ENCODE measurements around the gene SYP.

SYP gene

GRCh38 chrX:49238735-49239134 lies 38.7 kb upstream of the SYP start:
- Histone ChIP-seq H3K27me3 (ENCODE audit: control insufficient read depth in 5 of 5, insufficient read depth in 4 of 5, low read length in 5 of 5) (peaks cover 0 to 6% (median 0%) of the 10 kb centered on the region in 5 donors), H3K4me3 (ENCODE audit: low read depth in 1 of 5, low read length in 5 of 5) (no peak overlapping the region), H3K27ac (ENCODE audit: low read depth, low read length) (no peak overlapping the region), H3K9me3 (ENCODE audit: control insufficient read depth in 5 of 5, low read length in 5 of 5) (no peaks in the 10 kb centered on the region), H3K4me1 (ENCODE audit: control insufficient read depth in 5 of 5, insufficient read depth in 5 of 5, low read length in 5 of 5) (peaks cover 0 to 5% (median 0%) of the 10 kb centered on the region in 5 donors), H3K36me3 (ENCODE audit: control insufficient read depth in 5 of 5, insufficient read depth in 5 of 5, low read length in 5 of 5) (peaks cover 0 to 25% (median 16%) of the 10 kb centered on the region in 5 donors), H3K9ac (ENCODE audit: low read length in 5 of 5) (no peak overlapping the region)

- Histone ChIP-seq H3K9me3 (ENCODE audit: control insufficient read depth in 5 of 5, low read length in 5 of 5) (no peaks in the 10 kb centered on the region), H3K4me1 (ENCODE audit: control insufficient read depth in 5 of 5, insufficient read depth in 5 of 5, low read length in 5 of 5) (peaks cover 0 to 5% (median 0%) of the 10 kb centered on the region in 5 donors), H3K27ac (ENCODE audit: low read depth, low read length) (no peak overlapping the region), H3K36me3 (ENCODE audit: control insufficient read depth in 5 of 5, insufficient read depth in 5 of 5, low read length in 5 of 5) (peaks cover 0 to 9% (median 0%) of the 10 kb centered on the region in 5 donors), H3K4me3 (ENCODE audit: low read depth in 1 of 5, low read length in 5 of 5) (no peak overlapping the region), H3K27me3 (ENCODE audit: control insufficient read depth in 5 of 5, insufficient read depth in 4 of 5, low read length in 5 of 5) (peaks cover 0 to 2% (median 0%) of the 10 kb centered on the region in 5 donors), H3K9ac (ENCODE audit: low read length in 5 of 5) (peak overlapping the region in 1 of 5 donors; percentile 48)
Observed at GRCh38 chrX:49237060-49237459, 37.1 kb upstream of the SYP start.

GRCh38 chrX:49233887-49234555 lies 34.0 kb upstream of the SYP start:
- Histone ChIP-seq H3K27me3 (ENCODE audit: control insufficient read depth in 5 of 5, insufficient read depth in 4 of 5, low read length in 5 of 5) (peaks cover 0 to 3% (median 0%) of the 10 kb centered on the region in 5 donors), H3K4me3 (ENCODE audit: low read depth in 1 of 5, low read length in 5 of 5) (no peak overlapping the region), H3K4me1 (ENCODE audit: control insufficient read depth in 5 of 5, insufficient read depth in 5 of 5, low read length in 5 of 5) (peaks cover 0 to 18% (median 6%) of the 10 kb centered on the region in 5 donors), H3K9me3 (ENCODE audit: control insufficient read depth in 5 of 5, low read length in 5 of 5) (peaks cover 0 to 2% (median 0%) of the 10 kb centered on the region in 5 donors), H3K27ac (ENCODE audit: low read depth, low read length) (no peak overlapping the region), H3K36me3 (ENCODE audit: control insufficient read depth in 5 of 5, insufficient read depth in 5 of 5, low read length in 5 of 5) (no peaks in the 10 kb centered on the region), H3K9ac (ENCODE audit: low read length in 5 of 5) (no peak overlapping the region)

GRCh38 chrX:49233176-49233575 lies 33.2 kb upstream of the SYP start, which contains the start of gene CACNA1F:
Gene CACNA1F, minus strand, starts transcription at chrX:49233340. Its CDS starts 31 bp downstream, at chrX:49233309.
- Histone ChIP-seq H3K36me3 (ENCODE audit: control insufficient read depth in 5 of 5, insufficient read depth in 5 of 5, low read length in 5 of 5) (no peaks in the 10 kb centered on the region), H3K27ac (ENCODE audit: low read depth, low read length) (no peak within 1 kb of the TSS), H3K27me3 (ENCODE audit: control insufficient read depth in 5 of 5, insufficient read depth in 4 of 5, low read length in 5 of 5) (peaks cover 0 to 3% (median 0%) of the 10 kb centered on the region in 5 donors), H3K4me3 (ENCODE audit: low read depth in 1 of 5, low read length in 5 of 5) (no peak within 1 kb of the TSS), H3K9me3 (ENCODE audit: control insufficient read depth in 5 of 5, low read length in 5 of 5) (peaks cover 0 to 4% (median 0%) of the 10 kb centered on the region in 5 donors), H3K9ac (ENCODE audit: low read length in 5 of 5) (no peak within 1 kb of the TSS), H3K4me1 (ENCODE audit: control insufficient read depth in 5 of 5, insufficient read depth in 5 of 5, low read length in 5 of 5) (peaks cover 0 to 18% (median 6%) of the 10 kb centered on the region in 5 donors)

GRCh38 chrX:49232525-49232924 lies 32.5 kb upstream of the SYP start:
- no peak overlapping the region for H3K27ac ChIP-seq (ENCODE audit: low read depth, low read length)
- H3K4me1 ChIP-seq (ENCODE audit: control insufficient read depth in 5 of 5, insufficient read depth in 5 of 5, low read length in 5 of 5), result peaks cover 0 to 18% (median 6%) of the 10 kb centered on the region in 5 donors
- no peak overlapping the region for H3K9ac ChIP-seq (ENCODE audit: low read length in 5 of 5)
- H3K27me3 ChIP-seq (ENCODE audit: control insufficient read depth in 5 of 5, insufficient read depth in 4 of 5, low read length in 5 of 5), result peaks cover 0 to 8% (median 0%) of the 10 kb centered on the region in 5 donors
- peaks cover 0 to 9% (median 4%) of the 10 kb centered on the region in 5 donors for H3K9me3 ChIP-seq (ENCODE audit: control insufficient read depth in 5 of 5, low read length in 5 of 5)
- no peaks in the 10 kb centered on the region for H3K36me3 ChIP-seq (ENCODE audit: control insufficient read depth in 5 of 5, insufficient read depth in 5 of 5, low read length in 5 of 5)
- no peak overlapping the region for H3K4me3 ChIP-seq (ENCODE audit: low read depth in 1 of 5, low read length in 5 of 5)

- no peak overlapping the region for H3K27ac ChIP-seq (ENCODE audit: low read depth, low read length)
- no peaks in the 10 kb centered on the region for H3K36me3 ChIP-seq (ENCODE audit: control insufficient read depth in 5 of 5, insufficient read depth in 5 of 5, low read length in 5 of 5)
- H3K4me3 ChIP-seq (ENCODE audit: low read depth in 1 of 5, low read length in 5 of 5), result peak overlapping the region in 1 of 5 donors; percentile 55
- H3K27me3 ChIP-seq (ENCODE audit: control insufficient read depth in 5 of 5, insufficient read depth in 4 of 5, low read length in 5 of 5), result peaks cover 0 to 13% (median 0%) of the 10 kb centered on the region in 5 donors
- peaks cover 0 to 18% (median 6%) of the 10 kb centered on the region in 5 donors for H3K4me1 ChIP-seq (ENCODE audit: control insufficient read depth in 5 of 5, insufficient read depth in 5 of 5, low read length in 5 of 5)
- peaks cover 0 to 13% (median 4%) of the 10 kb centered on the region in 5 donors for H3K9me3 ChIP-seq (ENCODE audit: control insufficient read depth in 5 of 5, low read length in 5 of 5)
- H3K9ac ChIP-seq (ENCODE audit: low read length in 5 of 5), result no peak overlapping the region
Observed at GRCh38 chrX:49231333-49232000, 31.5 kb upstream of the SYP start.

GRCh38 chrX:49230500-49231232 lies 30.7 kb upstream of the SYP start:
- Histone ChIP-seq H3K4me3 (ENCODE audit: low read depth in 1 of 5, low read length in 5 of 5) (peak overlapping the region; percentile 22 to 55 (median 48)), H3K4me1 (ENCODE audit: control insufficient read depth in 5 of 5, insufficient read depth in 5 of 5, low read length in 5 of 5) (peaks cover 0 to 13% (median 4%) of the 10 kb centered on the region in 5 donors), H3K36me3 (ENCODE audit: control insufficient read depth in 5 of 5, insufficient read depth in 5 of 5, low read length in 5 of 5) (no peaks in the 10 kb centered on the region), H3K27me3 (ENCODE audit: control insufficient read depth in 5 of 5, insufficient read depth in 4 of 5, low read length in 5 of 5) (peaks cover 0 to 13% (median 7%) of the 10 kb centered on the region in 5 donors), H3K27ac (ENCODE audit: low read depth, low read length) (no peak overlapping the region), H3K9me3 (ENCODE audit: control insufficient read depth in 5 of 5, low read length in 5 of 5) (peaks cover 0 to 13% (median 4%) of the 10 kb centered on the region in 5 donors), H3K9ac (ENCODE audit: low read length in 5 of 5) (peak overlapping the region in 3 of 5 donors; percentile 47 to 59 (median 52))

- no peak overlapping the region for H3K27ac ChIP-seq (ENCODE audit: low read depth, low read length)
- no peak overlapping the region for H3K4me3 ChIP-seq (ENCODE audit: low read depth in 1 of 5, low read length in 5 of 5)
- H3K36me3 ChIP-seq (ENCODE audit: control insufficient read depth in 5 of 5, insufficient read depth in 5 of 5, low read length in 5 of 5), result no peaks in the 10 kb centered on the region
- peaks cover 0 to 24% (median 11%) of the 10 kb centered on the region in 5 donors for H3K27me3 ChIP-seq (ENCODE audit: control insufficient read depth in 5 of 5, insufficient read depth in 4 of 5, low read length in 5 of 5)
- H3K9ac ChIP-seq (ENCODE audit: low read length in 5 of 5), result no peak overlapping the region
- H3K4me1 ChIP-seq (ENCODE audit: control insufficient read depth in 5 of 5, insufficient read depth in 5 of 5, low read length in 5 of 5), result peaks cover 0 to 13% (median 4%) of the 10 kb centered on the region in 5 donors
- peaks cover 0 to 13% (median 4%) of the 10 kb centered on the region in 5 donors for H3K9me3 ChIP-seq (ENCODE audit: control insufficient read depth in 5 of 5, low read length in 5 of 5)
Observed at GRCh38 chrX:49228185-49228584, 28.2 kb upstream of the SYP start.

- Histone ChIP-seq H3K4me1 (ENCODE audit: control insufficient read depth in 5 of 5, insufficient read depth in 5 of 5, low read length in 5 of 5) (peaks cover 0 to 13% (median 4%) of the 10 kb centered on the region in 5 donors), H3K4me3 (ENCODE audit: low read depth in 1 of 5, low read length in 5 of 5) (no peak overlapping the region), H3K9ac (ENCODE audit: low read length in 5 of 5) (no peak overlapping the region), H3K36me3 (ENCODE audit: control insufficient read depth in 5 of 5, insufficient read depth in 5 of 5, low read length in 5 of 5) (no peaks in the 10 kb centered on the region), H3K27ac (ENCODE audit: low read depth, low read length) (no peak overlapping the region), H3K9me3 (ENCODE audit: control insufficient read depth in 5 of 5, low read length in 5 of 5) (peaks cover 0 to 13% (median 4%) of the 10 kb centered on the region in 5 donors), H3K27me3 (ENCODE audit: control insufficient read depth in 5 of 5, insufficient read depth in 4 of 5, low read length in 5 of 5) (peaks cover 0 to 24% (median 15%) of the 10 kb centered on the region in 5 donors)
Observed at GRCh38 chrX:49227726-49228125, 27.7 kb upstream of the SYP start.

All from subcutaneous abdominal adipose tissue (tissue), 5 donors.